K562 (cell line): ENCODE data around the gene AKAP7. TPM values are rescaled to one million over a fixed set of nuclear protein-coding genes. Genes with fewer than 3 reads are reported as not detected.

Source experiments
- ATAC-seq: fragments of 200-7000 bp; cut with Tn5 transposase; 3 replicates; pipeline ENCODE4 v1.9.1; 2020; ENCODE audit warnings: moderate library complexity
- BruUV-seq: library from RNA; stranded (reverse); fragments of 400-500 nt; replicated peaks from 2 replicates; lab custom pipeline; 2021; lab: Mats Ljungman, UMichigan
- CTCF ChIA-PET: fragments of 300-600 bp; formaldehyde crosslinking; extraction: SDS; loops from one replicate; lab custom pipeline; 2021; ENCODE audit warnings: low intra/inter-chr PET ratio; lab: Yijun Ruan, JAX
- POLR2A ChIA-PET: fragments of 300-600, 350-650 bp; sonication (Branson Sonifier 250); formaldehyde crosslinking; extraction: SDS; loops from one replicate; lab custom pipeline; 2021; ENCODE audit warnings: antibody characterized with exemption, inconsistent platforms; lab: Yijun Ruan, JAX
- DNase-seq, 4 experiments: peaks; one replicate each; pipeline versions ENCODE4 v3.0.0 to v3.0.0-alpha.2; 2011 to 2018; ENCODE audit warnings: low spot score in 3 of 4, mixed read lengths in 3 of 4; ENCODE audit errors: extremely low read depth in 1 of 4
- FAIRE-seq: peaks from 2 replicates; lab custom pipeline; 2011; peaks lifted over from hg19 to GRCh38; lab: Jason Lieb, UNC
- H2AFZ ChIP-seq: 2 replicates; pipeline ENCODE4 v1.6.0; 2011; ENCODE audit warnings: low read depth, low read length, control low read depth, inconsistent platforms
- H3K27ac ChIP-seq: fragments of 200-600 bp; 3 replicates; pipeline ENCODE4 v1.8.0; 2011; ENCODE audit warnings: low read depth, mild to moderate bottlenecking, control low read depth, inconsistent platforms, low read length, moderate library complexity, mixed read lengths; ENCODE audit errors: extremely low read depth
- H3K27me3 ChIP-seq, 2 experiments: fragments of 300-600 bp in 1 of 2; 2 replicates in 1 of 2; 3 replicates in 1 of 2; pipeline versions ENCODE4 v1.6.0 to v1.8.0; 2011; ENCODE audit warnings: inconsistent platforms in 2 of 2, low read length in 2 of 2, mild to moderate bottlenecking in 1 of 2, mixed read lengths in 1 of 2, moderate library complexity in 1 of 2; ENCODE audit not compliant: control insufficient read depth in 2 of 2, insufficient read depth in 2 of 2
- H3K36me3 ChIP-seq: fragments of 300-600 bp; 3 replicates; pipeline ENCODE4 v1.8.0; 2011; ENCODE audit warnings: mild to moderate bottlenecking, low read length, inconsistent platforms; ENCODE audit not compliant: control insufficient read depth, insufficient read depth
- H3K4me1 ChIP-seq, 2 experiments: fragments of 200-600 bp in 1 of 2; replicated peaks in 1 of 2; 2 replicates in 1 of 2; 3 replicates in 1 of 2; pipeline versions ENCODE4 v1.5.1 to v1.8.0; 2011; ENCODE audit warnings: inconsistent platforms in 2 of 2, low read length in 2 of 2, mild to moderate bottlenecking in 1 of 2, mixed read lengths in 1 of 2, moderate library complexity in 1 of 2; ENCODE audit not compliant: control insufficient read depth in 2 of 2, insufficient read depth in 2 of 2
- H3K4me2 ChIP-seq: 2 replicates; pipeline ENCODE4 v1.6.1; 2011; ENCODE audit warnings: low read length, control low read depth, inconsistent platforms, mixed read lengths; ENCODE audit not compliant: insufficient read depth
- H3K4me3 ChIP-seq: fragments of 200-600 bp; sonication (generic), shearing (Covaris generic); 2 replicates; pipeline ENCODE4 v1.5.1; 2016; ENCODE audit warnings: control low read depth, inconsistent platforms
- H3K79me2 ChIP-seq: fragments of 200-600 bp; 3 replicates; pipeline ENCODE4 v1.8.0; 2011; ENCODE audit warnings: low read length, inconsistent platforms; ENCODE audit not compliant: control insufficient read depth, insufficient read depth
- H3K9ac ChIP-seq, 2 experiments: 2 replicates each; pipeline versions ENCODE4 v1.6.0 to v1.6.1; 2011; ENCODE audit warnings: low read depth in 2 of 2, low read length in 2 of 2, control low read depth in 1 of 2, inconsistent platforms in 1 of 2, mild to moderate bottlenecking in 1 of 2, mixed read lengths in 1 of 2; ENCODE audit not compliant: insufficient read depth in 1 of 2
- H3K9me1 ChIP-seq: one replicate; pipeline ENCODE4 v1.6.0; 2011; ENCODE audit warnings: inconsistent platforms, mild to moderate bottlenecking, low read length, moderate library complexity; ENCODE audit not compliant: control insufficient read depth, insufficient read depth
- H3K9me3 ChIP-seq: replicated peaks from 2 replicates; pipeline ENCODE4 v1.5.1; 2011; ENCODE audit warnings: low read depth, low read length, inconsistent platforms; ENCODE audit not compliant: control insufficient read depth, insufficient read depth
- H4K20me1 ChIP-seq: replicated peaks from 2 replicates; pipeline ENCODE4 v1.6.1; 2011; ENCODE audit warnings: low read length, inconsistent platforms, mixed read lengths; ENCODE audit not compliant: control insufficient read depth, insufficient read depth
- CREBBP ChIP-seq: IDR thresholded peaks from one replicate; pipeline ENCODE4 v1.6.1; 2012; ENCODE audit warnings: low read depth, mild to moderate bottlenecking, control low read depth, inconsistent platforms, low read length
- DLX4 ChIP-seq: fragments of 250-450 bp; sonication (Bioruptor Pico); IDR thresholded peaks from 2 replicates; pipeline ENCODE4 v1.6.1; 2021; ENCODE audit warnings: mild to moderate bottlenecking
- GMEB1 ChIP-seq: fragments of 250-450 bp; sonication (Bioruptor Pico); IDR thresholded peaks from 2 replicates; pipeline ENCODE4 v1.4.0; 2020; ENCODE audit warnings: mild to moderate bottlenecking
- KAT7 ChIP-seq: sonication (generic); formaldehyde crosslinking; IDR thresholded peaks from 2 replicates; pipeline ENCODE4 v1.8.0; 2022; ENCODE audit warnings: missing genetic modification reagents, mild to moderate bottlenecking, borderline replicate concordance
- LCOR ChIP-seq: sonication (generic); formaldehyde crosslinking; IDR thresholded peaks from 2 replicates; pipeline ENCODE4 v1.8.0; 2022; ENCODE audit warnings: mild to moderate bottlenecking, missing genetic modification reagents
- LEF1 ChIP-seq: fragments of 450-650 bp; IDR thresholded peaks from 2 replicates; pipeline ENCODE4 v1.6.1; 2016; ENCODE audit warnings: mild to moderate bottlenecking
- MED1 ChIP-seq: sonication (generic); formaldehyde crosslinking; IDR thresholded peaks from 2 replicates; pipeline ENCODE4 v1.8.1; 2023; ENCODE audit warnings: missing genetic modification reagents, borderline replicate concordance
- MEF2A ChIP-seq: IDR thresholded peaks from 2 replicates; pipeline ENCODE4 v1.6.1; 2011; ENCODE audit warnings: low read depth, mild to moderate bottlenecking, low read length, moderate library complexity; ENCODE audit not compliant: control insufficient read depth
- MLLT1 ChIP-seq, 2 experiments: fragments of 450-650 bp; IDR thresholded peaks; 2 replicates each; pipeline ENCODE4 v1.6.1; 2016
- NEUROD1 ChIP-seq: fragments of 150-350 bp; IDR thresholded peaks from 2 replicates; pipeline ENCODE4 v1.6.1; 2014; ENCODE audit warnings: borderline replicate concordance, low read length, low read depth; ENCODE audit not compliant: partially characterized antibody
- NRF1 ChIP-seq, 2 experiments: fragments of 450-650 bp; IDR thresholded peaks in 1 of 2; conservative IDR thresholded peaks in 1 of 2; 2 replicates each; pipeline ENCODE4 v1.6.1; 2014; ENCODE audit warnings: mild to moderate bottlenecking in 2 of 2
- PML ChIP-seq: IDR thresholded peaks from 2 replicates; pipeline ENCODE4 v1.6.1; 2012; ENCODE audit warnings: low read length, inconsistent platforms
- RBM17 ChIP-seq: fragments of 200-400 bp; formaldehyde crosslinking; IDR thresholded peaks from 2 replicates; pipeline ENCODE4 v1.6.1; 2017; ENCODE audit warnings: low read depth, mild to moderate bottlenecking, low read length, borderline replicate concordance
- SMC3 ChIP-seq: conservative IDR thresholded peaks from 2 replicates; pipeline ENCODE4 v1.6.1; 2011; ENCODE audit warnings: low read depth, low read length, improper control_type of control experiment; ENCODE audit not compliant: insufficient read depth
- SRSF1 ChIP-seq: fragments of 200-400 bp; formaldehyde crosslinking; IDR thresholded peaks from 2 replicates; pipeline ENCODE4 v1.6.1; 2017; ENCODE audit warnings: mild to moderate bottlenecking, low read depth, low read length, moderate library complexity
- STAT5B ChIP-seq: fragments of 250-450 bp; sonication (Bioruptor Pico); IDR thresholded peaks from 2 replicates; pipeline ENCODE4 v1.8.0; 2021; ENCODE audit warnings: mild to moderate bottlenecking, inconsistent platforms
- ZNF184 ChIP-seq: sonication (generic); formaldehyde crosslinking; IDR thresholded peaks from 2 replicates; pipeline ENCODE4 v1.5.0; 2020; ENCODE audit warnings: missing genetic modification reagents
- ZNF449 ChIP-seq: fragments of 250-450 bp; sonication (Bioruptor Pico); IDR thresholded peaks from 2 replicates; pipeline ENCODE4 v1.8.0; 2022; ENCODE audit warnings: moderate library complexity, mild to moderate bottlenecking, inconsistent platforms
- ZNF717 ChIP-seq: fragments of 250-450 bp; sonication (Bioruptor Pico); IDR thresholded peaks from 2 replicates; pipeline ENCODE4 v1.5.0; 2021
- ZNF764 ChIP-seq: fragments of 250-450 bp; sonication (Bioruptor Pico); IDR thresholded peaks from 2 replicates; pipeline ENCODE4 v1.4.0; 2020; ENCODE audit warnings: low read depth, mild to moderate bottlenecking, moderate library complexity
- in situ Hi-C: fragments of 300-500 bp; cut with MboI; formaldehyde crosslinking; loops from 4 replicates; pipeline ENCODE4 v1.15.0; 2018; ENCODE audit warnings: inconsistent platforms, mixed read lengths
- intact Hi-C: fragments of 100-400 bp; cut with micrococcal nuclease; formaldehyde crosslinking; loops from 2 replicates; pipeline ENCODE4 v1.14.2; 2022
- polyA plus RNA-seq, 8 experiments: library from polyadenylated mRNA; depleted of rRNA in 4 of 8; stranded (reverse) in 5 of 8; unstranded in 3 of 8; fragments of >200 nt; fragmentation: Nextera tagmentation in 2 of 8; fragmentation: Illumina TruSeq in 1 of 8; extraction: Ambion mirVana in 2 of 8; extraction: Trizol in 1 of 8; gene quantifications; 2 replicates each; pipeline versions ENCODE4 v1.2.1 to v1.2.3, GENCODE V29; 2011 to 2014; ENCODE audit warnings: inconsistent platforms in 1 of 8, missing spikeins in 1 of 8
- total RNA-seq, 7 experiments: library from RNA; depleted of rRNA in 6 of 7; stranded (reverse); fragments of >200 nt in 6 of 7; fragmentation: Illumina TruSeq in 2 of 7; extraction: Trizol in 2 of 7; gene quantifications; 2 replicates each; pipeline versions ENCODE4 v1.2.1 to v1.2.3, GENCODE V29; 2011 to 2021; ENCODE audit warnings: low replicate concordance in 1 of 7

AKAP7 gene
- total and polyA plus RNA-seq, 9 of the 15 experiments (the other 6 are each of a cell fraction or from before 2014, with no cell fraction given) = 0.82 to 2.6 (median 1.6) TPM

GRCh38 chr6:131169613-131170012 is 34.3 kb downstream of the AKAP7 start:
- BruUV-seq = no TSS peak
- Histone ChIP-seq H3K36me3 (no peaks in the 10 kb centered on the region), H2AFZ (no peak overlapping the region), H3K9me3 (no peaks in the 10 kb centered on the region), H3K4me2 (no peak overlapping the region), H3K4me1 (no peaks in the 10 kb centered on the region), H4K20me1 (no peaks in the 10 kb centered on the region), H3K79me2 (no peaks in the 10 kb centered on the region), H3K4me3 (no peak overlapping the region), H3K9ac (no peak overlapping the region), H3K9me1 (no peaks in the 10 kb centered on the region), H3K27ac (no peak overlapping the region), H3K27me3 (no peaks in the 10 kb centered on the region)
- in situ Hi-C loops = no loop called here
- DNase-seq (no peak), FAIRE-seq (no peak), ATAC-seq (no peak)
- no peak for TF ChIP-seq MED1
- TF ChIP-seq NRF1 (conservative IDR thresholded peaks at IDR 0.05 in 1 of 2, IDR thresholded peaks at IDR 0.05 in 1 of 2) = no peak
- no peak for TF ChIP-seq DLX4 (CRISPR knock-in tag)
- TF ChIP-seq GMEB1 (CRISPR knock-in tag) = no peak
- no peak for TF ChIP-seq PML
- no peak for TF ChIP-seq ZNF764 (CRISPR knock-in tag)
- TF ChIP-seq LCOR (CRISPR knock-in tag) = no peak
- no peak for TF ChIP-seq KAT7 (CRISPR knock-in tag)
- no peak for TF ChIP-seq ZNF449 (CRISPR knock-in tag)
- TF ChIP-seq SRSF1 = no peak
- TF ChIP-seq STAT5B (CRISPR knock-in tag) = no peak
- no peak for TF ChIP-seq LEF1
- no peak for TF ChIP-seq CREBBP
- no peak for TF ChIP-seq NEUROD1
- TF ChIP-seq ZNF184 (CRISPR knock-in tag) = no peak
- no peak for TF ChIP-seq RBM17
- no peak for TF ChIP-seq MEF2A
- TF ChIP-seq ZNF717 (CRISPR knock-in tag) = no peak
- no peak for TF ChIP-seq SMC3
- no peak for TF ChIP-seq MLLT1 (IDR thresholded peaks at IDR 0.05)
- CTCF ChIA-PET = no interaction called here
- POLR2A ChIA-PET = no interaction called here
- intact Hi-C loops = no loop called here
